CD4-positive, alpha-beta T cell (primary cell): Measurements from ENCODE around the gene UBL4A. TPM values are rescaled to one million over a fixed set of nuclear protein-coding genes. Genes with fewer than 3 reads are reported as not detected.
"Not testable (repeated sequence)": the region's sequence is repeated elsewhere in the genome, so short reads cannot be mapped to it uniquely, and the experiment has no call there.

ENCODE experiments used
- ATAC-seq: fragments of 200-7000 bp; cut with Tn5 transposase; one replicate; pipeline ENCODE4 v1.10.0; 2022; ENCODE audit warnings: mild to moderate bottlenecking; ENCODE audit not compliant: poor library complexity
- CTCF ChIA-PET: fragments of 350-600 bp; sonication (Branson Sonifier 250); formaldehyde crosslinking; loops from one replicate; lab custom pipeline; 2021; ENCODE audit warnings: antibody characterized with exemption, inconsistent platforms; lab: Charles Lee
- POLR2A ChIA-PET: fragments of 350-600 bp; sonication (Branson Sonifier 250); formaldehyde crosslinking; loops from one replicate; lab custom pipeline; 2021; ENCODE audit warnings: antibody characterized with exemption, inconsistent platforms; lab: Charles Lee
- DNase-seq, 14 experiments: peaks; one replicate each; pipeline ENCODE4 v3.0.0-alpha.2; 2013 to 2020; ENCODE audit warnings: mixed read lengths in 2 of 14
- H3K27ac ChIP-seq, 2 donors: one replicate each; pipeline versions ENCODE4 v1.5.1 to v1.7.0; 2013; ENCODE audit warnings: low read length in 2 of 2, low read depth in 1 of 2, mild to moderate bottlenecking in 1 of 2
- H3K27me3 ChIP-seq, 2 experiments: 1 replicate in 1 of 2; 2 replicates in 1 of 2; pipeline versions ENCODE4 v1.6.1 to v1.7.0; 2013; ENCODE audit warnings: low read length in 2 of 2, control low read depth in 1 of 2, mild to moderate bottlenecking in 1 of 2, moderate library complexity in 1 of 2; ENCODE audit not compliant: insufficient read depth in 2 of 2, control insufficient read depth in 1 of 2
- H3K36me3 ChIP-seq: one replicate; pipeline ENCODE4 v1.6.1; 2013; ENCODE audit warnings: low read length, control low read depth; ENCODE audit not compliant: insufficient read depth
- H3K4me1 ChIP-seq: one replicate; pipeline ENCODE4 v1.6.1; 2013; ENCODE audit warnings: low read length, control low read depth; ENCODE audit not compliant: insufficient read depth
- H3K4me3 ChIP-seq: one replicate; pipeline ENCODE4 v1.5.1; 2013; ENCODE audit warnings: mild to moderate bottlenecking, low read length, moderate library complexity
- H3K9me3 ChIP-seq, 2 experiments: 1 replicate in 1 of 2; 2 replicates in 1 of 2; pipeline versions ENCODE4 v1.6.1 to v1.7.0; 2013; ENCODE audit warnings: low read length in 2 of 2, mild to moderate bottlenecking in 2 of 2, control low read depth in 1 of 2, moderate library complexity in 1 of 2; ENCODE audit not compliant: control insufficient read depth in 1 of 2, insufficient read depth in 1 of 2
- H3K27ac Mint-ChIP-seq: one replicate; pipeline ENCODE4 v1.8.0; 2020; ENCODE audit warnings: mixed read lengths
- H3K27me3 Mint-ChIP-seq: one replicate; pipeline ENCODE4 v1.8.0; 2021; ENCODE audit warnings: mixed read lengths
- H3K36me3 Mint-ChIP-seq: one replicate; pipeline ENCODE4 v1.8.0; 2021; ENCODE audit warnings: low read depth, mixed read lengths
- H3K4me1 Mint-ChIP-seq: one replicate; pipeline ENCODE4 v1.8.0; 2021; ENCODE audit warnings: low read depth, mixed read lengths
- H3K4me3 Mint-ChIP-seq: one replicate; pipeline ENCODE4 v1.8.0; 2020; ENCODE audit warnings: mild to moderate bottlenecking, mixed read lengths
- H3K9me3 Mint-ChIP-seq: one replicate; pipeline ENCODE4 v1.8.0; 2020; ENCODE audit warnings: mixed read lengths
- CTCF ChIP-seq: fragments of 200-600 bp; IDR thresholded peaks from one replicate; pipeline ENCODE4 v1.8.0; 2022; ENCODE audit warnings: antibody characterized with exemption, mild to moderate bottlenecking
- intact Hi-C, 2 experiments: fragments of 100-400 bp; cut with DNase I in 1 of 2; cut with micrococcal nuclease in 1 of 2; formaldehyde crosslinking; loops; one replicate each; pipeline versions ENCODE4 v1.15.1 to v1.9.0; 2023 to 2025; cut with DNase I, micrococcal nuclease
- total RNA-seq, 174 experiments: library from RNA in 2 of 174; stranded (reverse) in 2 of 174; gene quantifications; one replicate each; pipeline ENCODE4 v1.2.3 and lab custom pipeline; 2021 to 2026

UBL4A gene
- total RNA-seq, 2 experiments from 2014 or later = 6.6 to 8.9 TPM

DNA sequence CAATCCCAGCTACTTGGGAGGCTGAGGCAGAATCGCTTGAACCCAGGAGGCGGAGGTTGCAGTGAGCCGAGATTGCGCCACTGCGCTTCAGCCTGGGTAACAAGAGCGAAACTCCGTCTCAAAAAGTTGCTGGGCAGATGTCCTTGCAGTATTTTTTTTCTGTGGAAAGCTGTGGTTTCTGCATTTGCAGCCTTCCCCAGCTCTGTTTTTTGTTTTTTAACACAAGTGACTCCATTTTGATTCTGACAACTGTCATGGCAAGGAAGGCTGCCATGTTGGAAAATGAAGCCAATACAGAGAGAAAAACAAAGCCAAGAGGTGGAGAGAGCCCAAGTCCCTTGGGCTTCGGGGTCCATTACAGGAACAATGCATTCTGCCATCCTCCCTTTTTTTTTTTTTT lies 15.7 kb upstream of the UBL4A start:
- Histone ChIP-seq H3K27me3 (no peaks in the 10 kb centered on the region), H3K9me3 (no peaks in the 10 kb centered on the region), H3K4me1 (no peaks in the 10 kb centered on the region), H3K4me3 (no peak overlapping the region), H3K27ac (no peak overlapping the region), H3K36me3 (peaks cover 12% of the 10 kb centered on the region)
- ChIA-PET CTCF (interaction anchor here (0.7 kb wide), 1 partner anchor 9 kb away, joined by 3 read pairs; no protein-coding TSS in a partner anchor), POLR2A (interaction anchor here (1.3 kb wide), 1 partner anchor 14 kb away, joined by 3 read pairs; the partner anchor contains the start of gene FAM3A)
- TF ChIP-seq CTCF = no peak
- Mint-ChIP-seq H3K9me3 (no peaks in the 10 kb centered on the region), H3K27ac (no peak overlapping the region), H3K4me3 (no peak overlapping the region), H3K36me3 (peaks cover 5% of the 10 kb centered on the region), H3K27me3 (no peaks in the 10 kb centered on the region), H3K4me1 (no peaks in the 10 kb centered on the region)
- DNase-seq = no peak
- ATAC-seq = no peak
- intact Hi-C loops = no loop called here

DNA sequence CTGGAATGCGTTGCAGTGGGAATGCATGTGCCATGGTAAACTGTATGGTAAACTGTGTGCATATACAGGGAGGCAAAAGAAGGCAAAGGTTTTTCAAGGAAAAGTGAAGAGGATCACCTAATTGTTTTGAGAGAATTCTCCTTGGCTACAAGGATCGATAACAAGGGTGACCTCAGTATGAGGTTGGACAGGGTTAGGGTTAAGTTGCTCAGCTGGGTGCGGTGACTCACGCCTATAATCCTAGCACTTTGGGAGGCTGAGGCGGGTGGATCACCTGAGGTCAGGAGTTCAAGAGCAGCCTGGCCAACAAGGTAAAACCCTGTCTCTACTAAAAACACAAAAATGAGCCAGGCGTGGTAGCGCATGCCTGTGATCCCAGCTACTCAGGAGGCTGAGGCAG lies 15.0 kb upstream of the UBL4A start:
- POLR2A ChIA-PET = interaction anchor here (1.3 kb wide), 1 partner anchor 15 kb away, joined by 3 read pairs; the partner anchor contains the start of gene FAM3A
- H3K27me3 ChIP-seq, DNase-seq, intact Hi-C loops, H3K27me3 Mint-ChIP-seq, H3K36me3 ChIP-seq, H3K9me3 Mint-ChIP-seq, H3K4me3 ChIP-seq, H3K4me1 ChIP-seq, CTCF ChIA-PET, H3K4me1 Mint-ChIP-seq, H3K27ac ChIP-seq, H3K36me3 Mint-ChIP-seq, ATAC-seq, H3K27ac Mint-ChIP-seq, H3K4me3 Mint-ChIP-seq, H3K9me3 ChIP-seq: not testable (repeated sequence)

GRCh38 chrX:154496591-154497137 lies 10.2 kb upstream of the UBL4A start:
- H3K27ac Mint-ChIP-seq, H3K4me3 ChIP-seq, H3K27me3 ChIP-seq, H3K27ac ChIP-seq, H3K4me1 Mint-ChIP-seq, H3K4me1 ChIP-seq, H3K9me3 ChIP-seq, CTCF ChIA-PET, DNase-seq, ATAC-seq, H3K36me3 Mint-ChIP-seq, H3K9me3 Mint-ChIP-seq, H3K36me3 ChIP-seq, H3K4me3 Mint-ChIP-seq, H3K27me3 Mint-ChIP-seq, intact Hi-C loops: not testable (repeated sequence)
- POLR2A ChIA-PET = interaction anchor here (0.6 kb wide), 1 partner anchor 30 kb away, joined by 4 read pairs; no protein-coding TSS in a partner anchor

- CTCF ChIA-PET = no interaction called here
- intact Hi-C loops = no loop called here
- no peak for DNase-seq
- H3K27ac ChIP-seq = no peak overlapping the region
- Mint-ChIP-seq H3K27ac (no peak overlapping the region), H3K27me3 (no peaks in the 10 kb centered on the region), H3K4me3 (no peak overlapping the region), H3K36me3 (peaks cover 6% of the 10 kb centered on the region), H3K9me3 (no peaks in the 10 kb centered on the region), H3K4me1 (peaks cover 4% of the 10 kb centered on the region)
- TF ChIP-seq CTCF = no peak
- no peaks in the 10 kb centered on the region for H3K36me3 ChIP-seq
- POLR2A ChIA-PET = no interaction called here
- ATAC-seq = no peak
- no peak overlapping the region for H3K4me3 ChIP-seq
- no peaks in the 10 kb centered on the region for H3K27me3 ChIP-seq
- no peaks in the 10 kb centered on the region for H3K9me3 ChIP-seq
- H3K4me1 ChIP-seq = peaks cover 7% of the 10 kb centered on the region
These were observed 9.1 kb upstream of the UBL4A start for GRCh38 chrX:154495472-154495922.
